K562 (cell line): ENCODE measurements around the gene SLCO2A1. TPM values are rescaled to one million over a fixed set of nuclear protein-coding genes. Genes with fewer than 3 reads are reported as not detected.

Experiments used
- CBFA2T2 ChIP-seq: fragments of 450-650 bp; conservative IDR thresholded peaks from 2 replicates; pipeline ENCODE4 v1.6.1; 2017; ENCODE audit warnings: mild to moderate bottlenecking
- polyA plus RNA-seq, 8 experiments: library from polyadenylated mRNA; depleted of rRNA in 4 of 8; stranded (reverse) in 5 of 8; unstranded in 3 of 8; fragments of >200 nt; fragmentation: Nextera tagmentation in 2 of 8; fragmentation: Illumina TruSeq in 1 of 8; extraction: Ambion mirVana in 2 of 8; extraction: Trizol in 1 of 8; gene quantifications; 2 replicates each; pipeline versions ENCODE4 v1.2.1 to v1.2.3, GENCODE V29; 2011 to 2014; ENCODE audit warnings: inconsistent platforms in 1 of 8, missing spikeins in 1 of 8
- total RNA-seq, 7 experiments: library from RNA; depleted of rRNA in 6 of 7; stranded (reverse); fragments of >200 nt in 6 of 7; fragmentation: Illumina TruSeq in 2 of 7; extraction: Trizol in 2 of 7; gene quantifications; 2 replicates each; pipeline versions ENCODE4 v1.2.1 to v1.2.3, GENCODE V29; 2011 to 2021; ENCODE audit warnings: low replicate concordance in 1 of 7
- TF ChIP-seq, protein P1 (sequence below), 2 experiments: fragments of 450-650 bp; formaldehyde crosslinking in 1 of 2; IDR thresholded peaks; 2 replicates each; pipeline versions ENCODE4 v1.4.0 to v1.6.1; 2014 to 2020; ENCODE audit warnings: mild to moderate bottlenecking in 2 of 2, borderline replicate concordance in 1 of 2, low read depth in 1 of 2
- TF ChIP-seq, protein P2 (sequence below): sonication (generic); formaldehyde crosslinking; IDR thresholded peaks from 2 replicates; pipeline ENCODE4 v1.8.1; 2023; ENCODE audit warnings: mild to moderate bottlenecking, missing genetic modification reagents

Gene SLCO2A1
- total and polyA plus RNA-seq, 9 of the 15 experiments (the other 6 are each of a cell fraction or from before 2014, with no cell fraction given) = 0.16 to 1.0 TPM; not detected in 7

DNA sequence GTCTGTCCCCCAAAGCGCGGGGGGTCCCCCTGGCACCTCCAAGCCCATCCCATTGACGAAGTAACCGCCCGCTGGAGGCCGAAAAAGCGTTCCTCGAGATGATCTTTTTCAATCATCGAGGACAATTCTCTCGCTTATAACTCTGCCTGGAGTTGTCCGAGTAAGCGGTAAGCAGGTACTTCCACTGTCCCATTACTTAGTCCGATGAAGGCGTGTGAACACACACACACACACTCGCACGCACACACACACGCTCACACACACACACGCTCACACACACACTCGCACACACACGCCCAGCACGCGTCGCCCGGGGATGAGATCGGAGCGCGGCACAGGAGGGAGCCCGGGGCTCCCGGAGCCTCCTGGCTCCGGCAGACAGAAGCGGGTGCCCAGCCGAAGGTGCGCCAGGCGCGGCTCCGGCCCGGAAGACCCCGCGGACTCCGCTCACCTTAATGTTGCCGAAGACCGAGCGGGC lies 430 bp downstream of the SLCO2A1 start (continued):
- TF ChIP-seq, protein P1, sequence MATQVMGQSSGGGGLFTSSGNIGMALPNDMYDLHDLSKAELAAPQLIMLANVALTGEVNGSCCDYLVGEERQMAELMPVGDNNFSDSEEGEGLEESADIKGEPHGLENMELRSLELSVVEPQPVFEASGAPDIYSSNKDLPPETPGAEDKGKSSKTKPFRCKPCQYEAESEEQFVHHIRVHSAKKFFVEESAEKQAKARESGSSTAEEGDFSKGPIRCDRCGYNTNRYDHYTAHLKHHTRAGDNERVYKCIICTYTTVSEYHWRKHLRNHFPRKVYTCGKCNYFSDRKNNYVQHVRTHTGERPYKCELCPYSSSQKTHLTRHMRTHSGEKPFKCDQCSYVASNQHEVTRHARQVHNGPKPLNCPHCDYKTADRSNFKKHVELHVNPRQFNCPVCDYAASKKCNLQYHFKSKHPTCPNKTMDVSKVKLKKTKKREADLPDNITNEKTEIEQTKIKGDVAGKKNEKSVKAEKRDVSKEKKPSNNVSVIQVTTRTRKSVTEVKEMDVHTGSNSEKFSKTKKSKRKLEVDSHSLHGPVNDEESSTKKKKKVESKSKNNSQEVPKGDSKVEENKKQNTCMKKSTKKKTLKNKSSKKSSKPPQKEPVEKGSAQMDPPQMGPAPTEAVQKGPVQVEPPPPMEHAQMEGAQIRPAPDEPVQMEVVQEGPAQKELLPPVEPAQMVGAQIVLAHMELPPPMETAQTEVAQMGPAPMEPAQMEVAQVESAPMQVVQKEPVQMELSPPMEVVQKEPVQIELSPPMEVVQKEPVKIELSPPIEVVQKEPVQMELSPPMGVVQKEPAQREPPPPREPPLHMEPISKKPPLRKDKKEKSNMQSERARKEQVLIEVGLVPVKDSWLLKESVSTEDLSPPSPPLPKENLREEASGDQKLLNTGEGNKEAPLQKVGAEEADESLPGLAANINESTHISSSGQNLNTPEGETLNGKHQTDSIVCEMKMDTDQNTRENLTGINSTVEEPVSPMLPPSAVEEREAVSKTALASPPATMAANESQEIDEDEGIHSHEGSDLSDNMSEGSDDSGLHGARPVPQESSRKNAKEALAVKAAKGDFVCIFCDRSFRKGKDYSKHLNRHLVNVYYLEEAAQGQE (IDR thresholded peaks at IDR 0.05; ENCODE audit: borderline replicate concordance) = no peak
- TF ChIP-seq, protein P1 (CRISPR knock-in tag; IDR thresholded peaks at IDR 0.05; ENCODE audit: low read depth) = no peak
- TF ChIP-seq CBFA2T2 = no peak
- TF ChIP-seq, protein P2, sequence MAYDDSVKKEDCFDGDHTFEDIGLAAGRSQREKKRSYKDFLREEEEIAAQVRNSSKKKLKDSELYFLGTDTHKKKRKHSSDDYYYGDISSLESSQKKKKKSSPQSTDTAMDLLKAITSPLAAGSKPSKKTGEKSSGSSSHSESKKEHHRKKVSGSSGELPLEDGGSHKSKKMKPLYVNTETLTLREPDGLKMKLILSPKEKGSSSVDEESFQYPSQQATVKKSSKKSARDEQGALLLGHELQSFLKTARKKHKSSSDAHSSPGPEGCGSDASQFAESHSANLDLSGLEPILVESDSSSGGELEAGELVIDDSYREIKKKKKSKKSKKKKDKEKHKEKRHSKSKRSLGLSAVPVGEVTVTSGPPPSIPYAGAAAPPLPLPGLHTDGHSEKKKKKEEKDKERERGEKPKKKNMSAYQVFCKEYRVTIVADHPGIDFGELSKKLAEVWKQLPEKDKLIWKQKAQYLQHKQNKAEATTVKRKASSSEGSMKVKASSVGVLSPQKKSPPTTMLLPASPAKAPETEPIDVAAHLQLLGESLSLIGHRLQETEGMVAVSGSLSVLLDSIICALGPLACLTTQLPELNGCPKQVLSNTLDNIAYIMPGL (CRISPR knock-in tag) = no peak
